Right lobe of liver (tissue), 6 donors: ENCODE results near the gene ALCAM. TPM values are rescaled to one million over a fixed set of nuclear protein-coding genes. Genes with fewer than 3 reads are reported as not detected.

Experiments
- ATAC-seq, 4 donors: fragments of 200-7000 bp; cut with Tn5 transposase; one replicate each; pipeline ENCODE4 v1.9.1; 2020; ENCODE audit warnings: mild to moderate bottlenecking in 4 of 4, moderate library complexity in 4 of 4
- DNase-seq, 3 donors: peaks; one replicate each; pipeline ENCODE4 v3.0.0-alpha.2; 2020
- H3K27ac ChIP-seq, 3 donors: fragments of 200-600 bp; one replicate each; pipeline ENCODE4 v1.8.0; 2022
- H3K27me3 ChIP-seq, 2 donors: fragments of 200-600 bp; one replicate each; pipeline ENCODE4 v1.8.0; 2022
- H3K36me3 ChIP-seq, 4 donors: fragments of 200-600 bp; sonication (generic) in 1 of 4; one replicate each; pipeline versions ENCODE4 v1.5.1 to v1.8.0; 2017 to 2022; ENCODE audit warnings: control low read depth in 1 of 4
- H3K4me1 ChIP-seq, 4 donors: fragments of 200-600 bp; sonication (generic) in 1 of 4; one replicate each; pipeline versions ENCODE4 v1.5.1 to v1.8.0; 2017 to 2022; ENCODE audit warnings: control low read depth in 1 of 4
- H3K4me3 ChIP-seq, 3 donors: fragments of 200-600 bp; one replicate each; pipeline ENCODE4 v1.8.0; 2022
- H3K9me3 ChIP-seq, 4 donors: fragments of 200-600 bp; sonication (generic) in 1 of 4; one replicate each; pipeline versions ENCODE4 v1.5.1 to v1.8.0; 2017 to 2022; ENCODE audit warnings: control low read depth in 1 of 4
- POLR2A ChIP-seq: fragments of 450-650 bp; IDR thresholded peaks from one replicate; pipeline ENCODE4 v1.6.1; 2017; ENCODE audit warnings: antibody characterized with exemption, mild to moderate bottlenecking
- WGBS: methylation state at CpG from one replicate; pipeline ENCODE4 v1.1.6; 2018; ENCODE audit warnings: low coverage, low lambda C conversion rate; ENCODE audit not compliant: insufficient coverage; ENCODE audit errors: missing lambda C conversion rate; 5-methylcytosine and 5-hydroxymethylcytosine counted together
- intact Hi-C, 2 donors: fragments of 100-400 bp; cut with DNase I; formaldehyde crosslinking; loops; one replicate each; pipeline versions ENCODE4 v1.11.2 to v1.14.1; 2022
- total RNA-seq, 6 experiments: library from RNA; depleted of rRNA in 2 of 6; stranded (reverse); fragments of >200 nt in 2 of 6; fragmentation: NEBNext Ultra II Directional in 3 of 6; extraction: Animal tissue kit (Norgen Biotek cat#: 25700) in 3 of 6; gene quantifications; one replicate each; pipeline versions ENCODE4 v1.1.0 to v1.2.4, GENCODE V29; 2016 to 2023
- TF ChIP-seq, protein P1 (sequence below), 4 donors: fragments of 200-600 bp in 3 of 4; fragments of 450-650 bp in 1 of 4; IDR thresholded peaks; one replicate each; pipeline versions ENCODE4 v1.5.1 to v1.8.0; 2016 to 2022; ENCODE audit warnings: antibody characterized with exemption in 4 of 4, mild to moderate bottlenecking in 2 of 4
- donor health status: DM: no; HTN: yes; CAD: no.
- donor health status: DM: no; HTN: no; CAD: no.
- donor health status: DM: no; HTN: no; CAD: no.
- donor health status: DM: no; HTN: yes; CAD: no.
- donor health status: DM: no; HTN: yes; CAD: no.

ALCAM gene
- total RNA-seq, 6 experiments from 2014 or later, result 21.9 to 43.4 (median 34.5) TPM

GRCh38 chr3:105512061-105512460 is 145.4 kb downstream of the ALCAM start:
- Histone ChIP-seq H3K4me1 (no peaks in the 10 kb centered on the region), H3K4me3 (no peak overlapping the region), H3K36me3 (no peaks in the 10 kb centered on the region), H3K9me3 (no peaks in the 10 kb centered on the region), H3K27me3 (no peaks in the 10 kb centered on the region), H3K27ac (no peak overlapping the region)
- TF ChIP-seq, protein P1, sequence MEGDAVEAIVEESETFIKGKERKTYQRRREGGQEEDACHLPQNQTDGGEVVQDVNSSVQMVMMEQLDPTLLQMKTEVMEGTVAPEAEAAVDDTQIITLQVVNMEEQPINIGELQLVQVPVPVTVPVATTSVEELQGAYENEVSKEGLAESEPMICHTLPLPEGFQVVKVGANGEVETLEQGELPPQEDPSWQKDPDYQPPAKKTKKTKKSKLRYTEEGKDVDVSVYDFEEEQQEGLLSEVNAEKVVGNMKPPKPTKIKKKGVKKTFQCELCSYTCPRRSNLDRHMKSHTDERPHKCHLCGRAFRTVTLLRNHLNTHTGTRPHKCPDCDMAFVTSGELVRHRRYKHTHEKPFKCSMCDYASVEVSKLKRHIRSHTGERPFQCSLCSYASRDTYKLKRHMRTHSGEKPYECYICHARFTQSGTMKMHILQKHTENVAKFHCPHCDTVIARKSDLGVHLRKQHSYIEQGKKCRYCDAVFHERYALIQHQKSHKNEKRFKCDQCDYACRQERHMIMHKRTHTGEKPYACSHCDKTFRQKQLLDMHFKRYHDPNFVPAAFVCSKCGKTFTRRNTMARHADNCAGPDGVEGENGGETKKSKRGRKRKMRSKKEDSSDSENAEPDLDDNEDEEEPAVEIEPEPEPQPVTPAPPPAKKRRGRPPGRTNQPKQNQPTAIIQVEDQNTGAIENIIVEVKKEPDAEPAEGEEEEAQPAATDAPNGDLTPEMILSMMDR (IDR thresholded peaks at IDR 0.05), result no peak
- TF ChIP-seq POLR2A, result no peak
- no peak for ATAC-seq
- DNase-seq, result no peak
- WGBS, result 81% methylated on average over 1 of the region's 1 CpG
- intact Hi-C loops, result no loop called here

GRCh38 chr3:105513042-105513441 is 146.3 kb downstream of the ALCAM start:
- H3K4me3 ChIP-seq, result no peak overlapping the region
- no peaks in the 10 kb centered on the region for H3K4me1 ChIP-seq
- no peak overlapping the region for H3K27ac ChIP-seq
- no peaks in the 10 kb centered on the region for H3K36me3 ChIP-seq
- 57% methylated on average over 1 of the region's 1 CpG for WGBS
- intact Hi-C loops, result no loop called here
- no peaks in the 10 kb centered on the region for H3K9me3 ChIP-seq
- ATAC-seq (no peak), DNase-seq (no peak)
- H3K27me3 ChIP-seq, result no peaks in the 10 kb centered on the region
- TF ChIP-seq, protein P1 (IDR thresholded peaks at IDR 0.05), result no peak
- TF ChIP-seq POLR2A, result no peak

DNA sequence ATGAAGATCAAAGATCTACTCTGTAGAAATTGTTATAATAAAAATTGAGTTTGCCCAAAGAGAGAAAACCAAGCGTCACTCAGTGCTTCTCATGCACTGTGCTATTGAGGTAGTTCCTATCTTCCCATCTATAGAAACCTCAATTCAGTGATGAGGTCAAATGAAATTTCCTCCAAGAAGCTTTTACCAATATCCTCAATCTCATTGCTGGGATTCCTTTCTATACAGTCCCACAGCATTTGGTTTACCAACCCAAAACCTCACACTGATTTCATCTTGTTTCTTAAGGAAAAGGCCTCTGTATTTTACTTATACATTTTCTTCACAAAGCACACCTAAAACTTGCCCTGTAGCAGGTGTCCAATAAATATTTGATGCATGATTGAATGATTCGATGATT is 147.2 kb downstream of the ALCAM start:
- ATAC-seq, result no peak
- H3K36me3 ChIP-seq, result no peaks in the 10 kb centered on the region
- TF ChIP-seq POLR2A, result no peak
- TF ChIP-seq, protein P1 (IDR thresholded peaks at IDR 0.05), result no peak
- no peaks in the 10 kb centered on the region for H3K9me3 ChIP-seq
- no peaks in the 10 kb centered on the region for H3K4me1 ChIP-seq
- 100% methylated on average over 2 of the region's 2 CpGs for WGBS
- H3K4me3 ChIP-seq, result no peak overlapping the region
- H3K27ac ChIP-seq, result no peak overlapping the region
- no peaks in the 10 kb centered on the region for H3K27me3 ChIP-seq
- no peak for DNase-seq
- intact Hi-C loops, result no loop called here

- TF ChIP-seq POLR2A, result no peak
- TF ChIP-seq, protein P1 (IDR thresholded peaks at IDR 0.05), result no peak
- no peaks in the 10 kb centered on the region for H3K27me3 ChIP-seq
- H3K27ac ChIP-seq, result no peak overlapping the region
- WGBS, result 66% methylated on average over 2 of the region's 2 CpGs
- ATAC-seq, result no peak
- no peak overlapping the region for H3K4me3 ChIP-seq
- intact Hi-C loops, result no loop called here
- H3K36me3 ChIP-seq, result no peaks in the 10 kb centered on the region
- no peak for DNase-seq
- H3K4me1 ChIP-seq, result no peaks in the 10 kb centered on the region
- no peaks in the 10 kb centered on the region for H3K9me3 ChIP-seq
Measured at GRCh38 chr3:105515372-105515771, 148.7 kb downstream of the ALCAM start.

DNA sequence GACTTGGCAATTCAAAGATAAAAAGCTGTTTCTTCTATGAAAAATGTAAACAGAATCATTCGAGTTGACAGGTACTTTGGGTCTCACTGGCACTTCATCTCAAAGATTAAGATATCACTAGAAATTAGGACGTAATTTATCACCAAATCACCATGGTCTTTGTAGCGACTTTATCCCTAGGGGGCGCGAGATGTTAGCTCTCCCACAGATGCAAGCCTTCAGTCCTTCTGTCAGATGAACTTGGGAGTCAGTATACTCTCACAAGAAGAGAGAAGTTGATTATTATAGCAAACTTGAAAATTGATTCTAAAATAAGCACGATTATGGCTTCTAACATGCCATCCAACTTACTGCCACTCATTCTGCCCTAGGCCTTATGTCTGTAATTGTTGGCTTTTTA is 150.3 kb downstream of the ALCAM start:
- TF ChIP-seq, protein P1 (IDR thresholded peaks at IDR 0.05), result no peak
- no peak for TF ChIP-seq POLR2A
- Histone ChIP-seq H3K4me1 (no peaks in the 10 kb centered on the region), H3K9me3 (no peaks in the 10 kb centered on the region), H3K27me3 (no peaks in the 10 kb centered on the region), H3K4me3 (no peak overlapping the region), H3K36me3 (no peaks in the 10 kb centered on the region), H3K27ac (no peak overlapping the region)
- intact Hi-C loops, result no loop called here
- DNase-seq, result no peak
- no peak for ATAC-seq
- 67% methylated on average over 6 of the region's 6 CpGs for WGBS
